Cerebellar nuclear complex (tissue), 1 donor: Measurements from ENCODE around the gene TMTC2.
"Not testable (repeated sequence)": the region's sequence is repeated elsewhere in the genome, so short reads cannot be mapped to it uniquely, and the experiment has no call there.

Source experiments
- DNase-seq, 2 experiments: peaks; one replicate each; lab custom pipeline; 2025; lab: John Stamatoyannopoulos, UW

The TMTC2 gene

DNA sequence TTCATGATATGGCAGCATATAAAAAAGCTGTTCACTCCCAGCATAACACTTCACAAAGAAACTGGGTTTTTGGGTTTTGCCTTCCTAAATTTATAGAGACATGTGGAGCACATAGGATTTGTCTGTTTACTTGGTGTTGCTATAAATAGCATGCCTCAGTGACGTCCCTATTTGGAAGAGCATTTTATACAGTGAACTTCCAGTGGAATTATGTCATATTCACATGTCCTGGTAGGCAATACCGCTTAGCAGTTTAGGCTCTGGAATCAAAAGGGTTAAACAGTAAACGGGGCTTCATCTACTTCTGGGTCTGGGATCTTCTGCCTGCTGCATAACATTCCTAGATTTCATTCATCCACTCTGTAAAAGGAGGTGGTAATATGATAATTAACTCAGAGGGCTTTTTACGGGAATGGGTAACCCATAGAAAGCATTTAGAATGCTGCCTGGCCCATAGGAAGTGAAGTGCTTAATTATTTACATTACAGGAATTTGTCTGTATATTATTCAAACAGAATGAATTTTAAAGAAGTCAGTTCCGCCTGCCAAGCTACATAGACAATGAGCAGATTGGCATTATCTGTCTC lies 396.1 kb downstream of the TMTC2 start:
- no peak for DNase-seq

DNA sequence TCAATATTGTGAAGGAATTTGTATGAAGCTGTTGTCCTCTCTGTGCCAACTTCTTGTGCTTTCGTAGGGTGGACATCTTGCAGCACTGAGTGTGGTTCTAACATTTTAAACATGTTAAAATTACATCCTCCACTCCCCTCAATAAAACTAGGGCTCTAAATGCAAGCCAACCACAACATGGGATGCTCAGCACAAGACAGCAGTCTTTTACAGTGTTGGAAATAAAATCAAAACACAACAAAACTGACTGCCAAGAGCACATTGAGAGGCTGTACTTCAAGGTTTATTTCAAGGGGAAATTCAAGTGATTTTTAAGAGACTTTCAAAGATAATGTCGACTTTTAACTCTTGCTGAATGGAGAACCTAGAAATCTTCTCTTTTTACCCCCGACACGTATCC lies 396.9 kb downstream of the TMTC2 start:
- no peak for DNase-seq

DNA sequence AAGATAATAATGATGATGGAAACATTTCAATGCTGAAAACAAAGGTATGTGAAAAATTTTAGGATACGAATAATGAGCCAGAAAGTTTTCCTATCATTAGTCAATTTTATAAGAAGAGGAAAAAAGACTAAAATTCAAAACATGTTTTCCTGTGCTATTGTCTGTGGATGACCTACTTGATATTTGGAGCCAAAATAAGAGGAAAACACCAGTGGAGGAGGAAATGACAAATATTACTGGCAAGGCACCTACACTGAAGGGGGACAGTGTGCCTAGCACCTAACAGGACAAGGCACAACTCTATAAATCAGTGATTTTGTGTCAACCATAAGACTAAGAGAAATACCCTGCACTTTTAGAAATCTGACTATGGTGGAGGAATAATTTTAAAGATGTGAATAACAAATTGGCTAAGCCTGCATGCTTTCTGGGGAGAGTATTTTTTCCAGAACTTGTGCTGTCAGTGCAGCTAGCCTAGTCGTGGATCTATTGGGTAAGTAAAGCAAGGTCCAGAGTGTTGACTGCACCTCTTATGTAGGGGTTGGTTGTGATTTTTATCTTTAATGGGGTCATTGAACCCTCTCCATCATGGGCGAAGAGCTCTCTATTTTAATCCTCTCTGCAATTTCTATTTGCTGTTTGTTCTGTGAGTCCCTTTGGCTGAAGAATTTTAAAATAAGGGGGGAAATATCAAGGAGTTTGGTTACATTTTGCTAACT lies 398.0 kb downstream of the TMTC2 start:
- no peak for DNase-seq

DNA sequence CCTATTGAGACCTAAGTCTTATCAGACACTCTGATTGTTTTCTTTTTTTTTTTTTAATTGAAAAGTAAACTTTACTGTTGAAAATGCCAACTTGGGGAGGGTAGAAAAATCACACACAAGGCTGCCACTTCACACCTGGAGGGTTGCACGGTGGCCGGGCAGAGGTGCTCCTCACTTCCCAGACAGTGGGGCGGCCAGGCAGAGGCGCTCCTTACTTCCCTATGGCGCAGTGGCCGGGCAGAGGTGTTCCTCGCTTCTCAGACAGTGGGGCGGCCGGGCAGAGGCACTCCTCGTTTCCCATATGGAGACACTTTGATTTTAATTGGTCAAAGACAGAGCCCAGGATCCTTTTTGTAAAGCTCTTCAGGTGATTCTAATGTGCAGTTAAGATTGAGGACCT lies 399.3 kb downstream of the TMTC2 start:
- DNase-seq: no peak

DNA sequence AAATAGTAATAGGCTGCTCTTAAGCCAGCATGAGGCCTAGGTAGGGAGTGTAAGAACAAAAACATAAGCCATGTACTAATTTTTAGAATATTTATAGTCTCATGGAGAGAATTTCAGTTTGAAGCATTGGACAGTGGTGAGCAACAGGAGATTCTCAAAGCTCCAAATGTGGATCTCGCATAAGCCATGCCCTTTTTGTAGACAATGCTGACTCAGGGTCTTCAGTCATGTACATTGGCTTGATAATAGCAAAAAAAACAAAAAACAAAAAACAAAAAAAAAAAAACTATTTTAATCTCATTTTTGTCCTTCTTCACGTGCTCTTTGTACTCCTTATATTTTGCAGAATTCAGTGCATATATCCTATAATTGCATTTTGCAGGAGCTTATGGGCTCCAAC lies 402.9 kb downstream of the TMTC2 start:
- no peak for DNase-seq

DNA sequence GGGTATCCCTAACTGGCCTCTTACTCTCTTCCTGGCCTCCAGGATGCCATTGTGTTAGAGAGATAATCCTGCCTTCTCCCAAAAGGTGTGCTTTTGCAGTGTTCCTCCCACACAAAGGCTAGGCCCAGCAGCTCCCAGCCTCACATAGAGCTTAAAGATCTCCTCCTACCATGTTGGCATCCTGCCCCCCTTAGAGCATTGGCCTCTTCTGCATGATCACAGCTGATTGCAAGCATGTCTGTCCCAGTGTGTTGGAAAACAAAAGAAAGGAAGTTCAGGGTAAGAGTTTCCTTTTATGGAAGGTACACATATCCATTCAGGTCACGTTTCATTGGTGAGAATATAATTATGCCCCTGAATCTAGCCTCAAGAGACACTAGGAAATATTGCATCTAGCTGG lies 405.4 kb downstream of the TMTC2 start:
- no peak for DNase-seq

DNA sequence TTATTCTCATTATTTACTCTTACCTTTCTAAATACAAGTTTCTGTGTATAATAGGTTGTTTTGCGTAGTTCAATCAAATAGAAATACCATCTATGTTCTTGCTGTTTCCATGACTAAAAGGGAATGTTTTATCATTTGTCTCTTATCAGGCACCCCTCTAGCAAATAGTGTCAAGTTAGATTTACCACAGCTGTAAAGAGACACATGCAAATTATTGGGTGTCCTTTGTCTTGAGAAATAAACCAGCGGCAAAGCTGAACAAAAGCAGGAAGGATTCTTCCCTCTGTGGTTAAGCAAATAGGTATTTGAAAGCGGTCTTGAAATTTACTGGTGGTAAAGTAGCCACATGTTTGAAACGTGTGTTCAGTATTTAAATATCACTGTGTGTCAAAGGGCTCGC lies 405.9 kb downstream of the TMTC2 start:
- DNase-seq: no peak

DNA sequence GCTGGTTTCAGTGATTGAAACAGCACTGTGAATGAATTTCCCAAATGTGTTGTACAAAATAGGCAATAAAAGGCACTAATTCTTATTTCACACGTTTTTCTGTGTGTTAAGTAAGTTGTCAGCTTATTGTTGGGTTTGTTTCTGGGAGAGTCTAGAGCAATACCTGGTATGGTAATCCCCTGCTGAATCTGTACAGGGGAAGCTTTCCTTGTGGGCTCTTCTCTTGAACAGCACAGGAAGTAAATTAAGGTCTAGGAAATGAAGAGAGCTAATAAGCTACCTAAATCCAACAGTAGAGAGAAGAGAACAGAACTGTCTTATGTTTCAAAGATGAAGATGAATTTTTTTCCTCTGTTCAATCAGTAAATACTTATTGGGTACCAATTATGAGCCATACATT lies 406.7 kb downstream of the TMTC2 start:
- DNase-seq: no peak

DNA sequence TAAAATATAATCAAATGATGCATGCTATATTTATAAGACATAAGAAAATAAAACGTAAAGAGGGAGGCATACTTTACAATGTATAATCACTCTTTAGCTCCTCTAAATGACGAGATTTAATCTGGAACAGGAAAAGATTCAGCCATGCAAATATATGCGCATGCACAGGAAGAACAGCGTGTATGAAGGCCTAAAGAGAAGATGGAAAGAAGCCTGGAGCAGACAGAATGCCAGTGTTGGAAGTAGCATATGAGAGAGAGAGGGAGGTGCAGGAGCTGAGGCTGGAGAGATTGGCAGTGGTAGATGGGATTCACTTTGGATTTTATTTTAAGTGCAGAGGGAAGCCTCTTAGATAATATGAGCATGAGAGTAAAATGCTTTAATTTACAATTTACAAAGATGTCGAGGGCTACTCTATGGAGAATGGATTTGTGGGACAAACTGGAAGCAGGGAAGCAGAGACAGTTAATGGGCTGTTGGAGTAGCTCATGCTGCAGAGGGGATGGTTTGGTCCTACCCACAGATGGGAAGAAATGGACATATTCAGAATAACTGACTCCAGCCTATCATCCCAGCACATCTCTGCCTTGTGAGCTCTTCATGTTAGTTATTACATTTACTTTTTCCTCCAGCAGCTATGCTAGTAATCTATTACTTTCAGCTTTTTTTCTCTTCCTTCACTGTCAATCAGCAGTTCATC lies 411.1 kb downstream of the TMTC2 start:
- no peak for DNase-seq

DNA sequence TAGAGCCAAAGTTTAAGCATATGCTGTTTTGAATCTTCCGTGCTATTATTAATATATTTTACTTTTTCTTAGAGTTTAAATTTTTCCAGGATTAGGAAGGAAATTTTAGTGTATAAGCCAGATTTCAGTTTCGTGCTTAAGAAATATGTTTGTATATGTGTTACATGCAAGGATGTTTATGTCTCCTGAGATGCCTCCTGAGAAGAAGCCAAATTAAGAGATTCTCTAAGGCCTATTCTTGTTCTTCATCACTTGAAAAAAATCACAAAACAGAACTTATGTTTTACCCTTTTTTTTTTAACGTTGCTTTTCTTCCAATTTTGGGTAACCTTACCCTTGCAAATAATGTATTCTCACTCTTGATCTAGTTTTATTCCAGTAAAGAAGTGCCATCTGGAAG lies 412.7 kb downstream of the TMTC2 start:
- DNase-seq: no peak

DNA sequence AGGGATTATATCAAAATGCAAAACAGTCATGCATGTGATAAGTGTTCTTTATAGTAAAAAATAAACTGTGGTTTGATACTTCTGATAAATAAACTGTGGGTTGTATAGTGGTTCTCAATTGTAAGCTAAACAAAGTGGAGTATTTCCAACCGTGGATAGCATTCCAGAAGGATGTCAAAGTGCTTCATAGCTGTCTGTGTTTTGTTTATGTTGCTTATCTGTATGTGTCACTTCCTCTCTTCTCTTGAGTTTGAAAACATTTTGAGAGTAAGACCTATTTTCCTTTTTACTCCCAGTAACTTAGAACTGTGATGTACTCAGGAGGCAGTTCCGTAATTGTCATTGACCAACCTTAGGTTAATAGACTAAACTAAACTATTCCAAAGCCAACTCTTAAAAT lies 415.8 kb downstream of the TMTC2 start:
- DNase-seq: no peak

DNA sequence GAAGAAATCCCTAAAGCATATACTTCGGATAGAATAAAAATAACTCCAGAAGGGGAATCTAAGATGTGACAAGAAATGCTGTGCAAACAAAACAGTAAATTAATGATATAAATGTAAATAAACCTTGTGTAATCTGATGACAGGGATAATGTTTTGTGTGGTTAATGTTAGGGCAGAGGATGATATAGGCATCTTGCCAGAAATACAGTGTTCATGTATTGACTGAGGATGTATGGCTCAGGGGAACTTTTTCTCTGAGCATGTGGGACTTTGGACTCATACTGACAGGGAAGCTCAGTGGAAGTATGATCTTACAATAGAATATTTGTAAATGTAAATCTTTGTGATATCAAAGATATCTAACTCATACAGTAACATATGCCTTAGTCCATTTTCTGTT lies 420.2 kb downstream of the TMTC2 start:
- no peak for DNase-seq

DNA sequence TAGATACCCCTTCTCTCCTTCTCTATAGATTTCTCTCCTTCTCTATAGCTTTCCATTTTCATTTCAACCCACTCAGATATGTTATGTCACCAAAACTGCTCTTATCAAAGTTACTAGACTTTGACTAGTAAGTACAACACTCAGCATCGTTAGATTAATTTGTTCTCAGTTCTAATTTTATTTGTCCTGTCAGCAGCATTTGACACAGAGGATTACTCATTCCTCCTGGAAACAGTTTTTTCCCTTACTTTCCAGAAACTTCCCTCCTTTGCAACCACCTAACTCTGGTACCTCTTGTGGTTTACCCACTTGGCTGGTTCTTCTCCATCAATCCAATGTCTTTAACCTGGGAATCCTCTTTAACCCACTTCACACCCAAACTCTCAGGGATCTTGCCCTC lies 423.7 kb downstream of the TMTC2 start:
- no peak for DNase-seq

DNA sequence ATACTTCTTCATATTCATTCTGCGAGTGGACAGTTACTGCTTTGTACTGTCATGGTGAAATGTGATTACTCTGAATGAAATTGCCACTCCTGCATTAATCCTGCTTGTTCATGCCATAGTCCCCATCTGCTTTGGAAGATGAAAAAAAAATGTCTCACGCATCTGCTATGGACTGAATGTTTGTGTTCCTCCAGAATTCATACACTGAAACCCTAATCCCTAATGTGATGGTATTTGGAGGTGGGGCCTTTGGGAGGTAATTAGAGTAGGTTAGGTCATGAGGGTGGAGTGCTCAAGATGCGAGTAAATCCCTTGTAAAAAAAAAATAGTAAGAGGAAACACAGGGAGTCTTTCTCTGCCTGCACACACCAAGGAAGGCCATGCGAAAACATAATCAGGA lies 427.2 kb downstream of the TMTC2 start:
- DNase-seq: no peak

DNA sequence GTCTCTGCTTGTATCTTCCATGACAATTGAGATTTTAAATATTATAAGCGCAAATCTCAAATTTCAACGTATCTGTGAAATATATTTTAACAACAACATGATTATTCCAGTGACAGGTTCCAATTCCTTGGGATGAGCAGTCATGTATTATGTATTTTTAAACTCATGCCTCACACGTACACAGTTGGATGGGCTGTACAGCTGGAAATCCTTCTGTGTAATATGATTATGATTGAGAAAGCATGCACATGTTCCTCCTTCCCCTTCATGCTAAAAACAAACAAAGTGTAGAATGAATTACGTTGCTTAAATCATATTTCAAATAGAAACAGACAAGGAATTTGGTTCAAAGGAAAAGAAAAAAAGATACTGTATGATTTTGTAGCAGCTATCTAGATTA lies 428.3 kb downstream of the TMTC2 start:
- DNase-seq: no peak

DNA sequence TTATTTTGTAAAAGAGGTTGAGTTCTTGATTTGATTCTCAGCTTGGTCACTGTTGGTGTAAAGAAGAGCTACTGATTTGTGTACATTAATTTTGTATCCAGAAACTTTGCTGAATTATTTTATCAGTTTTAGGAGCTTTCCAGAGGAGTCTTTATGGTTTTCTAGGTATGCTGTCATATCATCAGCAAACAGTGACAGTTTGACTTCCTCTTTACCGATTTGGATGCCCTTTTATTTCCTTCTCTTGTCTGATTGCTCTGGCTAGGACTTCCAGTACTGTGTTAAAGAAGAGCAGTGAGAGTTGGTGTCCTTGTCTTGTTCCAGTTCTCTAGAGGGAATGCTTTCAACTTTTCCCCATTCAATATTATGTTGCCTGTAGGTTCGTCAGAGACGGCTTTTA lies 431.2 kb downstream of the TMTC2 start:
- not testable (repeated sequence) for DNase-seq

DNA sequence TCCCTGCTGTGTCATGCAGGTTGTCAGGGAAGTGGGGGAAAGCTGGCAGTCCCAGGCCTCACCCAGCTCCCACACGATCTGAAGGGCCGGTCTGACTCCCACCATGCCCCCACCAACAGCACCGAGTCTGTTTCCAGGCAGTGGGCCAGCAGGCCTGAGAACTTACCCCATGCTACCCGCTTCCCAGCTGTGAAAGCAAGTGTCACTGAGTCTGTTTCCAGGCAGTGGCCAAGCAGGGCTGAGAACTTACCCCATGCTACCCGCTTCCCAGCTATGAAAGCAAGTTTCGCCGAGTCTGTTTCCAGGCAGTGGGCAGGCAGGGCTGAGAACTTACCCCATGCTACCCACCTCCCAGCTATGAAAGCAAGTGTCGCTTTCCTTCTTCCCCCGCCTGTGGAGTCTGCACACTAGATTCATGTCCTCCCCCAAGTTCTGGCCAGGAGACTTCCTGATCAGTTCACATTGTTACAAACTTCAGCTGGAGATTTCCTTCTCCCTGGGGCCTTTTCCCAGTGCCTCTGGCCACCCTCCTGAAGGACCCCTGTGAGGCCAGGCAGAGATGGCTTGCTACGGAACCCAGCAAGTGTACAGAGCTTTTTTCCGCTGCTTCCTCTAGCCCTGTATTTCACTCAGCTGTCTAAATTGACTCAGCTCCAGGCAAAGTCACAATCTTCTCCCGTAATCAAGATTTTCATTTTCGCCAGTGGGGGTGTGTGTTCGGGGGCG lies 435.4 kb downstream of the TMTC2 start:
- no peak for DNase-seq

DNA sequence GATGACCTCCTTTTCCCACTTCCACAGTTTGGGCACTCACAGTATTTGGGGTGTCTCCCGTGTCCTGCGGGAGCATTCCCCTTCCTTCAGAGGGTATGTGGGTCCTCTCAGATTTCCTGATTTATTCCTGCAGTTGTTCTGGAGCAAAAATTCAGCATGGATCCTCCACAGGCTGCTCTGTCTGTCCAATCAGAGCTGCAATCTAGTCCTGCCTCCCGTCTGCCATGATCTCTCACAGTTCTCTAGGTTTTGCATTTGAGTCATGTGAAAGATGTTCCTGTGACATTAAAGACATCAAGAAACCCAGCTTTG lies 435.9 kb downstream of the TMTC2 start:
- no peak for DNase-seq

DNA sequence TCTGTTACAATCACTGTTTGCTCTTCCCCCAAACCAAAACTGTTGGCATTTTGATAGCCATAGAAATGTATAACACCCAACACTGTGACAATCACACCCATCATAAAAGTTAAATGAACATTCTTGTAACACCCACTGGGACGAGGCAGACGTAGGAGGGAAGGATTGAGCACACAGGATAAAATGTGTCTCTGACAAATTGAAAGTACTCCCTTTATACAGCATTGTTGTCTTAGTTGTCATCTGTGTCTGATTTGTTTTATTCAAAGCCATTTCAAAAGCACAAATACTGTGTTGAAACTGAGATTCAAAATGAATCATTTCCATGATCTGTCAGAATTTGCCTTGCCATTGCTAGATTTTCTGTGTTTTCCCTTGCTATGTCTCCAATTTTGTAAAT lies 436.3 kb downstream of the TMTC2 start:
- DNase-seq: no peak

DNA sequence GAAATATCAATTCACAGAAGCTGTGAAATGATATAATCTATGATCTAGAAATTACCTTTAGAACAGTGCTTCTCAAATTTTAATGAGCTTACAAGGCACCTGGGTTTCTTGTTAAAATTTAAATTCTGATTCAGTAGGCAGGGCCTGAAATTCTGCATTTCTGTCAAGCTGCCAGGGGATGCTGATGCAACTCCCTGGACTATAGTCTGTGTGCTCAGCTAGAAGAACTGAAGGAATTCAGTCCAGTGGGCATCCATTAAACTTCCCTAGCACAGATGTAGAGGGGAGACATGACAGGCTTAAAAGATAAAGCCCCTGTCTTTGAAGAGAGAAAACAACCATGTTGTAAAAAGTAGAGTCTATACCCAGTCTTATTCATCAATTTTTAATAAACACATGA lies 441.8 kb downstream of the TMTC2 start:
- no peak for DNase-seq

DNA sequence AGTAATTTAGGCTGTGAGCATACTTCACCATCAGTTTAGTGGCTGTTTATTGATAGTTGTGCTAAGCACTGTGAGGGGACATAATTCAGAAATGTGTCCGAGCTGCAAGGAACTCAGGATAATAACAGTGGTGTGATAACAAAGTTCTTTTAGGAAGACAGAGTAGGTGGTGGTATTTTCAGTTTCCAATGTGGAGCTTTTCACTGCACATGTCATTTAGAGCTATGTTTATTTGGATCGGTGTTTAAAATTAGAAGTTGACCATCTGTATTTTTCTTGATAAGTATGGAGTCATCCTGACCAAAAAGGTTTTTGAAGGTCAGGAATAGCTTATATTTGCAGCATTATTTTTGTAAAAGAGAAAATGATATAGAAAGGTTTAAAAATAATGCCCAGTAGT lies 443.5 kb downstream of the TMTC2 start:
- no peak for DNase-seq

DNA sequence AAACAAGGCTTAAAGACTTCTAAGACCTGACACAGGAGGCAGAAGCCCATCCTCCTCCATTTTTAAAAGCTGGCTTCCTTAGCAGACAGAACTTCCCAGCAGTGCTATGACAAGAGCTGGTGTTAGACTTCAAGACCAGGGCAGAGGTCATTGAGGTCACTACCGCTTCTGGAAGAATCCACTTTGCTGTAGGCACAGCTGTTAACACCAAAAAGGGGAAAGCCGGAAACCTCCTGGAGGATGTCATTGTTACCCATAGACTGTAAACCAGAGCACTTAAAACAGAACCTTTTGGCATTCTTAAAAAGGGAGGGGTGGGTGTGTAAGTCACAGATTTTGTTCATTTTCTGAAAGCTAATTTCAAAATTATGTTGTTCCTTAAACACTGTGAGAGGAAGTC lies 445.7 kb downstream of the TMTC2 start:
- DNase-seq: no peak

DNA sequence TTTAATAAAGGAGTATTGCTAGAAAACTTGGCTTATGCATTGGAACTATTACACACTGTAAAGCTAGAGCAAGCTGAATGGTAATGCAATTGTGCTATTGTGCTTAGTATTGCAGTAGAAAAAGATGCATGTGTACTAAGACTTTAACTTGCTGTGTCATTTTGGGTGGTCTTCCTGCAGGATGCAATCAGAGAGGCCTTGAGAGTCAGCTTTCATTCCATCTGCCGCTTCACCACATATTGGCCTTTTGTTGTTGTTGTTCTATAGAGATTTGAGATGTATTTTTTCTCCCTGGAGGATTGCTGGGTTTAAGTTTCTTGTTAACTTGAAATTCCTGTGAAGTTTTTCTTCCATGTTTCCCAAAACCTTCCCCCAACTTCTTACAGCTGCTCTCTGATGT lies 449.7 kb downstream of the TMTC2 start:
- no peak for DNase-seq
